Measurements from ENCODE around the gene SLC37A2.

GRCh38 chr11:125102025-125102424 lies 38.9 kb downstream of the SLC37A2 start:
- TF ChIP-seq CTCF (IDR thresholded peaks at IDR 0.05; ENCODE audit: poor library complexity) = no peak
- no peak for TF ChIP-seq EZH2phosphoT487 (IDR thresholded peaks at IDR 0.05; ENCODE audit: low read depth, severe bottlenecking, unreplicated experiment)
- TF ChIP-seq EZH2 (IDR thresholded peaks at IDR 0.05; ENCODE audit: borderline replicate concordance) = no peak
